IMR-90 (cell line): ENCODE results near the gene SCFD2. TPM values are rescaled to one million over a fixed set of nuclear protein-coding genes. Genes with fewer than 3 reads are reported as not detected.
A peak's percentile ranks its signal among the peaks of the same experiment; 100 is the strongest.

Source experiments
- ATAC-seq: fragments of 200-7000 bp; cut with Tn5 transposase; 2 replicates; pipeline ENCODE4 v1.9.1; 2020; ENCODE audit warnings: low read depth, mild to moderate bottlenecking, moderate library complexity
- BruUV-seq: library from RNA; stranded (reverse); fragments of 400-500 nt; replicated peaks from 2 replicates; lab custom pipeline; 2021; lab: Mats Ljungman, UMichigan
- CTCF ChIA-PET: fragments of 300-600 bp; formaldehyde crosslinking; extraction: SDS; loops from one replicate; lab custom pipeline; 2021; ENCODE audit warnings: antibody characterized with exemption; lab: Yijun Ruan, JAX
- POLR2A ChIA-PET: fragments of 300-600 bp; sonication (Branson Sonifier 250); formaldehyde crosslinking; loops from one replicate; lab custom pipeline; 2022; ENCODE audit warnings: antibody characterized with exemption; ENCODE audit not compliant: unreplicated experiment; lab: Charles Lee
- DNase-seq: peaks from one replicate; pipeline ENCODE4 v3.0.0; 2013
- H2AFZ ChIP-seq: replicated peaks from 2 replicates; pipeline ENCODE3; 2013; ENCODE audit warnings: low read length, mild to moderate bottlenecking; ENCODE audit not compliant: poor library complexity
- H2AK5ac ChIP-seq: 2 replicates; pipeline ENCODE4 v1.6.1; 2013; ENCODE audit warnings: low read depth, low read length, inconsistent platforms
- H2AK9ac ChIP-seq: replicated peaks from 2 replicates; pipeline ENCODE3; 2013; ENCODE audit warnings: mild to moderate bottlenecking, low read depth, low read length, moderate library complexity; ENCODE audit not compliant: poor library complexity
- H2BK120ac ChIP-seq: 2 replicates; pipeline ENCODE4 v1.6.1; 2013; ENCODE audit warnings: low read depth, low read length, inconsistent platforms
- H2BK15ac ChIP-seq: 3 replicates; pipeline ENCODE4 v1.6.1; 2013; ENCODE audit warnings: low read depth, low read length, inconsistent platforms
- H2BK20ac ChIP-seq: 2 replicates; pipeline ENCODE4 v1.6.1; 2013; ENCODE audit warnings: low read depth, mild to moderate bottlenecking, inconsistent platforms, low read length, moderate library complexity
- H2BK5ac ChIP-seq: 2 replicates; pipeline ENCODE4 v1.6.1; 2013; ENCODE audit warnings: mild to moderate bottlenecking, low read depth, low read length, inconsistent platforms; ENCODE audit not compliant: poor library complexity, severe bottlenecking
- H3K14ac ChIP-seq: replicated peaks from 2 replicates; pipeline ENCODE4 v1.6.1; 2013; ENCODE audit warnings: low read depth, low read length, inconsistent platforms
- H3K18ac ChIP-seq: 2 replicates; pipeline ENCODE4 v1.6.1; 2013; ENCODE audit warnings: low read depth, low read length, control low read depth
- H3K23ac ChIP-seq: 2 replicates; pipeline ENCODE4 v1.6.1; 2013; ENCODE audit warnings: low read depth, low read length, inconsistent platforms
- H3K27ac ChIP-seq: 2 replicates; pipeline ENCODE4 v1.5.1; 2013; ENCODE audit warnings: mild to moderate bottlenecking, control low read depth, low read length; ENCODE audit not compliant: insufficient read depth
- H3K27me3 ChIP-seq: 2 replicates; pipeline ENCODE4 v1.6.1; 2013; ENCODE audit warnings: low read length; ENCODE audit not compliant: control insufficient read depth, insufficient read depth
- H3K36me3 ChIP-seq: 2 replicates; pipeline ENCODE4 v1.6.1; 2013; ENCODE audit warnings: low read length, mixed read lengths; ENCODE audit not compliant: control insufficient read depth, insufficient read depth
- H3K4ac ChIP-seq: 2 replicates; pipeline ENCODE4 v1.6.1; 2013; ENCODE audit warnings: low read depth, low read length, inconsistent platforms
- H3K4me1 ChIP-seq: 2 replicates; pipeline ENCODE4 v1.6.1; 2013; ENCODE audit warnings: low read length, mixed read lengths; ENCODE audit not compliant: control insufficient read depth, insufficient read depth
- H3K4me2 ChIP-seq: 2 replicates; pipeline ENCODE4 v1.6.1; 2013; ENCODE audit warnings: low read depth, mild to moderate bottlenecking, control low read depth, low read length, moderate library complexity
- H3K4me3 ChIP-seq: 2 replicates; pipeline ENCODE4 v1.5.1; 2013; ENCODE audit warnings: low read depth, mild to moderate bottlenecking, control low read depth, low read length, moderate library complexity; ENCODE audit not compliant: insufficient read depth
- H3K56ac ChIP-seq: 2 replicates; pipeline ENCODE4 v1.6.1; 2013; ENCODE audit warnings: low read length, inconsistent platforms; ENCODE audit not compliant: insufficient read depth; ENCODE audit errors: extremely low read depth
- H3K79me1 ChIP-seq, 2 experiments: 2 replicates each; pipeline ENCODE4 v1.6.1; 2013; ENCODE audit warnings: low read length in 2 of 2, inconsistent platforms in 1 of 2, low read depth in 1 of 2
- H3K9ac ChIP-seq: 2 replicates; pipeline ENCODE4 v1.6.1; 2013; ENCODE audit warnings: low read depth, low read length, control low read depth
- H3K9me1 ChIP-seq: 2 replicates; pipeline ENCODE4 v1.6.1; 2013; ENCODE audit warnings: low read length, inconsistent platforms; ENCODE audit not compliant: insufficient read depth
- H3K9me3 ChIP-seq: 2 replicates; pipeline ENCODE4 v1.6.1; 2013; ENCODE audit warnings: low read length; ENCODE audit not compliant: control insufficient read depth, insufficient read depth
- H4K20me1 ChIP-seq: 2 replicates; pipeline ENCODE4 v1.6.1; 2013; ENCODE audit warnings: low read length, inconsistent platforms; ENCODE audit not compliant: insufficient read depth
- H4K5ac ChIP-seq: 2 replicates; pipeline ENCODE4 v1.6.1; 2013; ENCODE audit warnings: mild to moderate bottlenecking, low read depth, low read length, control low read depth
- H4K8ac ChIP-seq, 2 experiments: 2 replicates each; pipeline ENCODE4 v1.6.1; 2013; ENCODE audit warnings: low read depth in 2 of 2, low read length in 2 of 2, control low read depth in 1 of 2, inconsistent platforms in 1 of 2
- H4K91ac ChIP-seq: 2 replicates; pipeline ENCODE4 v1.6.1; 2013; ENCODE audit warnings: low read depth, low read length, inconsistent platforms; ENCODE audit not compliant: insufficient read depth
- BHLHE40 ChIP-seq: fragments of 150-350 bp; IDR thresholded peaks from 2 replicates; pipeline ENCODE4 v1.6.1; 2016; ENCODE audit warnings: mild to moderate bottlenecking, low read depth, low read length
- CEBPB ChIP-seq: IDR thresholded peaks from 2 replicates; pipeline ENCODE4 v1.6.1; 2012; ENCODE audit warnings: low read depth, low read length, improper control_type of control experiment
- CTCF ChIP-seq: conservative IDR thresholded peaks from 2 replicates; pipeline ENCODE4 v1.5.1; 2012; ENCODE audit warnings: mild to moderate bottlenecking, low read depth, low read length, improper control_type of control experiment
- ELK1 ChIP-seq: fragments of 150-350 bp; IDR thresholded peaks from 2 replicates; pipeline ENCODE4 v1.6.1; 2016; ENCODE audit warnings: low read depth, mild to moderate bottlenecking, low read length, moderate library complexity, borderline replicate concordance
- MAFK ChIP-seq: IDR thresholded peaks from 2 replicates; pipeline ENCODE4 v1.6.1; 2012; ENCODE audit warnings: low read depth, low read length, improper control_type of control experiment
- MAZ ChIP-seq: IDR thresholded peaks from 2 replicates; pipeline ENCODE4 v1.6.1; 2012; ENCODE audit warnings: low read depth, mild to moderate bottlenecking, low read length, improper control_type of control experiment, moderate library complexity, borderline replicate concordance
- NFE2L2 ChIP-seq: fragments of 150-350 bp; IDR thresholded peaks from 2 replicates; pipeline ENCODE4 v1.6.1; 2016; ENCODE audit warnings: low read depth, mild to moderate bottlenecking, low read length
- POLR2A ChIP-seq: IDR thresholded peaks from 2 replicates; pipeline ENCODE4 v1.6.1; 2012; ENCODE audit warnings: mild to moderate bottlenecking, low read depth, low read length
- RAD21 ChIP-seq: IDR thresholded peaks from 2 replicates; pipeline ENCODE4 v1.6.1; 2012; ENCODE audit warnings: low read length, improper control_type of control experiment
- RCOR1 ChIP-seq: IDR thresholded peaks from 2 replicates; pipeline ENCODE4 v1.6.1; 2012; ENCODE audit warnings: mild to moderate bottlenecking, low read length, improper control_type of control experiment; ENCODE audit not compliant: insufficient replicate concordance
- USF2 ChIP-seq: fragments of 150-350 bp; IDR thresholded peaks from 2 replicates; pipeline ENCODE4 v1.6.1; 2017; ENCODE audit warnings: mild to moderate bottlenecking, antibody characterized with exemption, low read length, low read depth
- whole genome bisulfite sequencing, 2 experiments: methylation state at CpG; one replicate each; pipeline versions ENCODE4 v1.1.5 to v1.1.7; 2013; ENCODE audit warnings: missing lambda C conversion rate in 2 of 2; ENCODE audit not compliant: insufficient read length in 1 of 2; ENCODE audit errors: extremely low coverage in 2 of 2; 5-methylcytosine and 5-hydroxymethylcytosine counted together
- dilution Hi-C: fragments of 300-500 bp; cut with HindIII; formaldehyde crosslinking; loops from one replicate; pipeline ENCODE4 v1.14.3; 2018; ENCODE audit warnings: low sequenced_read_pairs; ENCODE audit not compliant: unreplicated experiment
- in situ Hi-C: fragments of 300-500 bp; cut with MboI; formaldehyde crosslinking; loops from 3 replicates; pipeline ENCODE4 v1.14.3; 2019; ENCODE audit warnings: low sequenced_read_pairs, inconsistent platforms, mixed read lengths
- intact Hi-C: fragments of 100-400 bp; cut with micrococcal nuclease; formaldehyde crosslinking; loops from 2 replicates; pipeline ENCODE4 v1.10.0; 2022
- polyA plus RNA-seq, 3 experiments: library from polyadenylated mRNA; depleted of rRNA; stranded (reverse); fragments of >200 nt; gene quantifications; 2 replicates each; pipeline ENCODE4 v1.2.3, GENCODE V29; 2012; ENCODE audit warnings: low replicate concordance in 1 of 3
- total RNA-seq: library from RNA; depleted of rRNA; stranded (reverse); fragments of >200 nt; gene quantifications from 2 replicates; pipeline ENCODE4 v1.2.3, GENCODE V29; 2012

The SCFD2 gene
- total and polyA plus RNA-seq, 2 of the 4 experiments (the other 2 are of a cell fraction): 18.9 to 62.4 TPM

GRCh38 chr4:52982255-52982945, 383.5 kb downstream of the SCFD2 start (continued):
- TF ChIP-seq RCOR1: no peak
- TF ChIP-seq POLR2A: peak; percentile 47; the same call in 1 of the 2 replicates
- no peak for TF ChIP-seq BHLHE40

GRCh38 chr4:52979821-52980590, 385.9 kb downstream of the SCFD2 start:
- in situ Hi-C loops (loop anchor here (5.0 to 10.0 kb wide), 3 partner anchors 255 to 603 kb away; no protein-coding TSS in a partner anchor), dilution Hi-C loops (no loop called here), intact Hi-C loops (loop anchor here (2.0 to 5.0 kb wide), 2 partner anchors 391 to 873 kb away; no protein-coding TSS in a partner anchor)
- H3K18ac ChIP-seq: 0 out of 2 replicates have a peak overlapping the region, but pooled peaks have one; percentile 27
- H3K4me2 ChIP-seq: no peak overlapping the region
- H3K79me1 ChIP-seq: no peaks in the 10 kb centered on the region
- no peaks in the 10 kb centered on the region for H3K9me3 ChIP-seq
- H3K4ac ChIP-seq: no peak overlapping the region
- CTCF ChIA-PET: no interaction called here
- no peaks in the 10 kb centered on the region for H3K27me3 ChIP-seq
- POLR2A ChIA-PET: no interaction called here
- whole genome bisulfite sequencing, 2 experiments: 100% methylated on average over 1 of the region's 3 CpGs; no CpG with 5 or more reads in 1 of the 2 experiments
- no peak overlapping the region for H2AK9ac ChIP-seq
- H3K27ac ChIP-seq: no peak overlapping the region
- no peak overlapping the region for H4K5ac ChIP-seq
- H3K23ac ChIP-seq: no peak overlapping the region
- no peak overlapping the region for H2AFZ ChIP-seq
- H3K9me1 ChIP-seq: no peaks in the 10 kb centered on the region; the same call in 1 of the 2 replicates
- H3K56ac ChIP-seq: no peak overlapping the region
- BruUV-seq: no TSS peak
- peak overlapping the region; percentile 18; the same call in 1 of the 2 replicates for H2BK120ac ChIP-seq
- H2BK20ac ChIP-seq: peak overlapping the region; percentile 32
- no peaks in the 10 kb centered on the region for H3K36me3 ChIP-seq
- no peak overlapping the region for H3K9ac ChIP-seq
- no peak overlapping the region for H2BK5ac ChIP-seq
- no peak overlapping the region for H4K8ac ChIP-seq
- no peak overlapping the region; the same call in 1 of the 2 replicates for H2AK5ac ChIP-seq
- H3K14ac ChIP-seq: no peak overlapping the region
- 0 out of 2 replicates have a peak overlapping the region, but pooled peaks have one; percentile 9 for H4K91ac ChIP-seq
- H3K4me1 ChIP-seq: peaks cover 1% of the 10 kb centered on the region
- ATAC-seq (no peak), DNase-seq (no peak)
- H3K4me3 ChIP-seq: no peak overlapping the region
- H2BK15ac ChIP-seq: no peak overlapping the region
- no peaks in the 10 kb centered on the region for H4K20me1 ChIP-seq
- TF ChIP-seq RCOR1 (no peak), RAD21 (no peak), CEBPB (no peak), MAFK (no peak), NFE2L2 (no peak), MAZ (no peak), USF2 (no peak), CTCF (no peak), ELK1 (no peak)
